ENCODE results near the gene PCDHGA5. TPM values are rescaled to one million over a fixed set of nuclear protein-coding genes. Genes with fewer than 3 reads are reported as not detected.
A peak's percentile ranks its signal among the peaks of the same experiment; 100 is the strongest.

PCDHGA5 gene
- total and polyA plus RNA-seq, 2 experiments from 2014 or later, result 0.03 TPM; not detected in 1

- Histone ChIP-seq H4K20me1 (ENCODE audit: insufficient read depth, poor library complexity, severe bottlenecking) (no peaks in the 10 kb centered on the region), H3K9me2 (replicated peaks; ENCODE audit: insufficient read depth) (no peaks in the 10 kb centered on the region), H3K36me3 (replicated peaks; ENCODE audit: insufficient read depth, low read depth) (peaks cover 20% of the 10 kb centered on the region), H2AFZ (peak within 1 kb of the TSS; percentile 99), H3K9me3 (ENCODE audit: low read depth) (peaks cover 55% of the 10 kb centered on the region), H3K4me1 (ENCODE audit: insufficient read depth) (no peaks in the 10 kb centered on the region), H3K27me3 (no peaks in the 10 kb centered on the region), H3K4me2 (peak within 1 kb of the TSS; percentile 78), H3K79me2 (peaks cover 41% of the 10 kb centered on the region), H3K27ac (peak within 1 kb of the TSS; percentile 99), H3K4me3 (peak within 1 kb of the TSS; percentile 84)
- DNase-seq (ENCODE audit: low spot score), result peak; percentile 97
- 1% methylated on average over 66 of the region's 67 CpGs for WGBS (ENCODE audit: low lambda C conversion rate, missing lambda C conversion rate)
- TF ChIP-seq, protein P1, sequence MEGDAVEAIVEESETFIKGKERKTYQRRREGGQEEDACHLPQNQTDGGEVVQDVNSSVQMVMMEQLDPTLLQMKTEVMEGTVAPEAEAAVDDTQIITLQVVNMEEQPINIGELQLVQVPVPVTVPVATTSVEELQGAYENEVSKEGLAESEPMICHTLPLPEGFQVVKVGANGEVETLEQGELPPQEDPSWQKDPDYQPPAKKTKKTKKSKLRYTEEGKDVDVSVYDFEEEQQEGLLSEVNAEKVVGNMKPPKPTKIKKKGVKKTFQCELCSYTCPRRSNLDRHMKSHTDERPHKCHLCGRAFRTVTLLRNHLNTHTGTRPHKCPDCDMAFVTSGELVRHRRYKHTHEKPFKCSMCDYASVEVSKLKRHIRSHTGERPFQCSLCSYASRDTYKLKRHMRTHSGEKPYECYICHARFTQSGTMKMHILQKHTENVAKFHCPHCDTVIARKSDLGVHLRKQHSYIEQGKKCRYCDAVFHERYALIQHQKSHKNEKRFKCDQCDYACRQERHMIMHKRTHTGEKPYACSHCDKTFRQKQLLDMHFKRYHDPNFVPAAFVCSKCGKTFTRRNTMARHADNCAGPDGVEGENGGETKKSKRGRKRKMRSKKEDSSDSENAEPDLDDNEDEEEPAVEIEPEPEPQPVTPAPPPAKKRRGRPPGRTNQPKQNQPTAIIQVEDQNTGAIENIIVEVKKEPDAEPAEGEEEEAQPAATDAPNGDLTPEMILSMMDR (IDR thresholded peaks at IDR 0.05; ENCODE audit: poor library complexity), result peak; percentile 88
- TF ChIP-seq EZH2 (IDR thresholded peaks at IDR 0.05; ENCODE audit: borderline replicate concordance), result no peak
Measured at GRCh38 chr5:141320225-141321169, 43.5 kb upstream of the PCDHGA5 start, which contains the start of gene TAF7. Gene TAF7, minus strand, starts transcription at chr5:141320784. Its CDS starts 740 bp downstream, at chr5:141320044.

- Histone ChIP-seq H2AFZ (no peak overlapping the region), H3K9me2 (replicated peaks; ENCODE audit: insufficient read depth) (no peaks in the 10 kb centered on the region), H4K20me1 (ENCODE audit: insufficient read depth, poor library complexity, severe bottlenecking) (no peaks in the 10 kb centered on the region), H3K79me2 (peaks cover 27% of the 10 kb centered on the region), H3K9me3 (ENCODE audit: low read depth) (peaks cover 39% of the 10 kb centered on the region), H3K27me3 (no peaks in the 10 kb centered on the region), H3K4me1 (ENCODE audit: insufficient read depth) (no peaks in the 10 kb centered on the region), H3K36me3 (replicated peaks; ENCODE audit: insufficient read depth, low read depth) (peaks cover 20% of the 10 kb centered on the region), H3K4me3 (no peak overlapping the region), H3K4me2 (no peak overlapping the region), H3K27ac (no peak overlapping the region)
- no peak for DNase-seq (ENCODE audit: low spot score)
- TF ChIP-seq EZH2phosphoT487 (IDR thresholded peaks at IDR 0.05; ENCODE audit: low read depth, severe bottlenecking, unreplicated experiment) (no peak), EZH2 (IDR thresholded peaks at IDR 0.05; ENCODE audit: borderline replicate concordance) (no peak)
- TF ChIP-seq, protein P1 (IDR thresholded peaks at IDR 0.05; ENCODE audit: poor library complexity), result no peak
- 93% methylated on average over 3 of the region's 3 CpGs for WGBS (ENCODE audit: low lambda C conversion rate, missing lambda C conversion rate)
Measured at GRCh38 chr5:141322261-141322660, 41.7 kb upstream of the PCDHGA5 start.

GRCh38 chr5:141326088-141326854, 37.7 kb upstream of the PCDHGA5 start:
- Histone ChIP-seq H4K20me1 (ENCODE audit: insufficient read depth, poor library complexity, severe bottlenecking) (no peaks in the 10 kb centered on the region), H3K4me3 (no peak overlapping the region), H3K9me3 (ENCODE audit: low read depth) (peaks cover 11% of the 10 kb centered on the region), H2AFZ (no peak overlapping the region), H3K36me3 (replicated peaks; ENCODE audit: insufficient read depth, low read depth) (no peaks in the 10 kb centered on the region), H3K27me3 (no peaks in the 10 kb centered on the region), H3K9me2 (replicated peaks; ENCODE audit: insufficient read depth) (no peaks in the 10 kb centered on the region), H3K27ac (no peak overlapping the region), H3K4me2 (no peak overlapping the region), H3K4me1 (ENCODE audit: insufficient read depth) (no peaks in the 10 kb centered on the region), H3K79me2 (no peaks in the 10 kb centered on the region)
- DNase-seq (ENCODE audit: low spot score), result peak; percentile 11
- WGBS (ENCODE audit: low lambda C conversion rate, missing lambda C conversion rate), result 52% methylated on average over 27 of the region's 27 CpGs
- TF ChIP-seq, protein P1 (IDR thresholded peaks at IDR 0.05; ENCODE audit: poor library complexity), result peak; percentile 9
- no peak for TF ChIP-seq EZH2phosphoT487 (IDR thresholded peaks at IDR 0.05; ENCODE audit: low read depth, severe bottlenecking, unreplicated experiment)

Measured in hepatocyte (in vitro differentiated cells).